ENCODE measurements around the gene NUAK1. TPM values are rescaled to one million over a fixed set of nuclear protein-coding genes. Genes with fewer than 3 reads are reported as not detected.
"Not testable (repeated sequence)": the region's sequence is repeated elsewhere in the genome, so short reads cannot be mapped to it uniquely, and the experiment has no call there.

The NUAK1 gene
- total RNA-seq, 1 donor from 2014 or later: not detected

- intact Hi-C loops (cut with micrococcal nuclease): no loop called here
- H3K9me3 Mint-ChIP-seq: no peaks in the 10 kb centered on the region
- DNase-seq: no peak
These were observed 106.2 kb downstream of the NUAK1 start for GRCh38 chr12:106032623-106032925.

GRCh38 chr12:106031761-106032622 is 106.8 kb downstream of the NUAK1 start:
- peaks cover 2% of the 10 kb centered on the region for H3K27me3 Mint-ChIP-seq
- no peak overlapping the region for H3K27ac Mint-ChIP-seq
- no peak for DNase-seq
- H3K36me3 Mint-ChIP-seq (ENCODE audit: low read depth): no peaks in the 10 kb centered on the region
- H3K4me3 Mint-ChIP-seq: no peak overlapping the region
- H3K4me1 Mint-ChIP-seq: peaks cover 7% of the 10 kb centered on the region
- intact Hi-C loops (cut with micrococcal nuclease): no loop called here
- no peaks in the 10 kb centered on the region for H3K9me3 Mint-ChIP-seq

More at GRCh38 chr12:106032623-106032925, 106.2 kb downstream of the NUAK1 start:
- H3K4me1 Mint-ChIP-seq: peaks cover 7% of the 10 kb centered on the region
- H3K27me3 Mint-ChIP-seq: peaks cover 2% of the 10 kb centered on the region
- H3K4me3 Mint-ChIP-seq: no peak overlapping the region
- H3K36me3 Mint-ChIP-seq (ENCODE audit: low read depth): no peaks in the 10 kb centered on the region
- no peak overlapping the region for H3K27ac Mint-ChIP-seq

GRCh38 chr12:106030210-106031071 is 108.3 kb downstream of the NUAK1 start:
- Mint-ChIP-seq H3K4me1 (peaks cover 7% of the 10 kb centered on the region), H3K27ac (peak overlapping the region; percentile 69), H3K27me3 (peaks cover 2% of the 10 kb centered on the region), H3K36me3 (ENCODE audit: low read depth) (no peaks in the 10 kb centered on the region), H3K4me3 (peak overlapping the region; percentile 45), H3K9me3 (no peaks in the 10 kb centered on the region)
- DNase-seq: peak; percentile 70
- intact Hi-C loops (cut with micrococcal nuclease): no loop called here

- H3K36me3 Mint-ChIP-seq (ENCODE audit: low read depth): no peaks in the 10 kb centered on the region
- peak overlapping the region; percentile 7 for H3K4me3 Mint-ChIP-seq
- no peak overlapping the region for H3K27ac Mint-ChIP-seq
- intact Hi-C loops (cut with micrococcal nuclease): no loop called here
- H3K27me3 Mint-ChIP-seq: peaks cover 2% of the 10 kb centered on the region
- peaks cover 7% of the 10 kb centered on the region for H3K4me1 Mint-ChIP-seq
- DNase-seq: no peak
- no peaks in the 10 kb centered on the region for H3K9me3 Mint-ChIP-seq
These were observed 109.2 kb downstream of the NUAK1 start for GRCh38 chr12:106029532-106029931.

- Mint-ChIP-seq H3K36me3 (ENCODE audit: low read depth) (no peaks in the 10 kb centered on the region), H3K4me3 (no peak overlapping the region), H3K27me3 (peaks cover 2% of the 10 kb centered on the region), H3K9me3 (no peaks in the 10 kb centered on the region), H3K27ac (no peak overlapping the region), H3K4me1 (peaks cover 7% of the 10 kb centered on the region)
- no peak for DNase-seq
- intact Hi-C loops (cut with micrococcal nuclease): no loop called here
These were observed 110.8 kb downstream of the NUAK1 start for GRCh38 chr12:106027911-106028310.

- Mint-ChIP-seq H3K4me1 (peaks cover 7% of the 10 kb centered on the region), H3K36me3 (ENCODE audit: low read depth) (no peaks in the 10 kb centered on the region), H3K4me3 (no peak overlapping the region), H3K9me3 (no peaks in the 10 kb centered on the region), H3K27ac (no peak overlapping the region), H3K27me3 (peaks cover 2% of the 10 kb centered on the region)
- intact Hi-C loops (cut with micrococcal nuclease): no loop called here
- DNase-seq: no peak
These were observed 111.5 kb downstream of the NUAK1 start for GRCh38 chr12:106027286-106027685.

GRCh38 chr12:106025129-106025528 is 113.6 kb downstream of the NUAK1 start:
- no peak overlapping the region for H3K27ac Mint-ChIP-seq

GRCh38 chr12:106023039-106023438 is 115.7 kb downstream of the NUAK1 start:
- intact Hi-C loops (cut with micrococcal nuclease): no loop called here
- DNase-seq: no peak
- Mint-ChIP-seq H3K4me1 (no peaks in the 10 kb centered on the region), H3K4me3 (no peak overlapping the region), H3K9me3 (peaks cover 6% of the 10 kb centered on the region), H3K27me3 (no peaks in the 10 kb centered on the region), H3K27ac (no peak overlapping the region), H3K36me3 (ENCODE audit: low read depth) (no peaks in the 10 kb centered on the region)

More at GRCh38 chr12:106025129-106025528, 113.6 kb downstream of the NUAK1 start:
- no peaks in the 10 kb centered on the region for H3K9me3 Mint-ChIP-seq
- H3K4me1 Mint-ChIP-seq: peaks cover 3% of the 10 kb centered on the region
- intact Hi-C loops (cut with micrococcal nuclease): no loop called here
- no peaks in the 10 kb centered on the region for H3K36me3 Mint-ChIP-seq (ENCODE audit: low read depth)
- H3K27me3 Mint-ChIP-seq: peaks cover 2% of the 10 kb centered on the region
- H3K4me3 Mint-ChIP-seq: no peak overlapping the region
- DNase-seq: no peak

GRCh38 chr12:106022568-106023012 is 116.2 kb downstream of the NUAK1 start:
- Mint-ChIP-seq H3K4me1 (no peaks in the 10 kb centered on the region), H3K27ac (no peak overlapping the region), H3K36me3 (ENCODE audit: low read depth) (no peaks in the 10 kb centered on the region), H3K4me3 (no peak overlapping the region), H3K9me3 (peaks cover 6% of the 10 kb centered on the region), H3K27me3 (no peaks in the 10 kb centered on the region)
- intact Hi-C loops (cut with micrococcal nuclease): no loop called here
- DNase-seq: no peak

GRCh38 chr12:106021516-106021915 is 117.2 kb downstream of the NUAK1 start:
- no peaks in the 10 kb centered on the region for H3K27me3 Mint-ChIP-seq
- H3K4me1 Mint-ChIP-seq: no peaks in the 10 kb centered on the region
- no peak overlapping the region for H3K4me3 Mint-ChIP-seq
- intact Hi-C loops (cut with micrococcal nuclease): no loop called here
- H3K36me3 Mint-ChIP-seq (ENCODE audit: low read depth): no peaks in the 10 kb centered on the region
- no peak overlapping the region for H3K27ac Mint-ChIP-seq
- no peak for DNase-seq
- peaks cover 7% of the 10 kb centered on the region for H3K9me3 Mint-ChIP-seq

GRCh38 chr12:106020736-106021135 is 118.0 kb downstream of the NUAK1 start:
- Mint-ChIP-seq H3K9me3 (peaks cover 11% of the 10 kb centered on the region), H3K4me3 (no peak overlapping the region), H3K27ac (no peak overlapping the region), H3K27me3 (no peaks in the 10 kb centered on the region), H3K4me1 (no peaks in the 10 kb centered on the region), H3K36me3 (ENCODE audit: low read depth) (no peaks in the 10 kb centered on the region)
- intact Hi-C loops (cut with micrococcal nuclease): no loop called here
- DNase-seq: no peak

GRCh38 chr12:106019144-106019543 is 119.6 kb downstream of the NUAK1 start:
- Mint-ChIP-seq H3K4me3 (no peak overlapping the region), H3K27ac (no peak overlapping the region), H3K9me3 (peaks cover 11% of the 10 kb centered on the region), H3K36me3 (ENCODE audit: low read depth) (no peaks in the 10 kb centered on the region), H3K4me1 (no peaks in the 10 kb centered on the region), H3K27me3 (no peaks in the 10 kb centered on the region)
- intact Hi-C loops (cut with micrococcal nuclease): no loop called here
- no peak for DNase-seq

GRCh38 chr12:106018286-106018685 is 120.5 kb downstream of the NUAK1 start:
- no peak for DNase-seq
- H3K4me3 Mint-ChIP-seq: no peak overlapping the region
- no peak overlapping the region for H3K27ac Mint-ChIP-seq
- intact Hi-C loops (cut with micrococcal nuclease): no loop called here
- H3K36me3 Mint-ChIP-seq (ENCODE audit: low read depth): no peaks in the 10 kb centered on the region
- H3K27me3 Mint-ChIP-seq: no peaks in the 10 kb centered on the region
- no peaks in the 10 kb centered on the region for H3K4me1 Mint-ChIP-seq
- H3K9me3 Mint-ChIP-seq: peaks cover 11% of the 10 kb centered on the region

- DNase-seq; H3K27me3 Mint-ChIP-seq; H3K36me3 Mint-ChIP-seq (ENCODE audit: low read depth); intact Hi-C loops (cut with micrococcal nuclease); H3K4me3 Mint-ChIP-seq; H3K27ac Mint-ChIP-seq; H3K4me1 Mint-ChIP-seq: not testable (repeated sequence)
- peaks cover 11% of the 10 kb centered on the region for H3K9me3 Mint-ChIP-seq
These were observed 122.0 kb downstream of the NUAK1 start for GRCh38 chr12:106016601-106017278.
